NCI-H187 (cell line): ENCODE results near the gene CDK15.
"Not testable (repeated sequence)": the region's sequence is repeated elsewhere in the genome, so short reads cannot be mapped to it uniquely, and the experiment has no call there.

Experiments used
- DNase-seq, 2 experiments: peaks; one replicate each; lab custom pipeline; 2025; lab: John Stamatoyannopoulos, UW

The CDK15 gene

GRCh38 chr2:201830666-201831065, 24.3 kb downstream of the CDK15 start:
- DNase-seq, result no peak

GRCh38 chr2:201831469-201831868, 25.1 kb downstream of the CDK15 start:
- DNase-seq, result no peak

GRCh38 chr2:201833781-201834180, 27.4 kb downstream of the CDK15 start:
- DNase-seq, result no peak

- no peak for DNase-seq
Measured at GRCh38 chr2:201835066-201835465, 28.7 kb downstream of the CDK15 start.

- DNase-seq, result no peak
Measured at GRCh38 chr2:201837391-201837790, 31.1 kb downstream of the CDK15 start.

GRCh38 chr2:201837824-201838431, 31.6 kb downstream of the CDK15 start:
- DNase-seq, result no peak

- DNase-seq, result no peak
Measured at GRCh38 chr2:201839727-201840126, 33.4 kb downstream of the CDK15 start.

- DNase-seq, result no peak
Measured at GRCh38 chr2:201840726-201841125, 34.4 kb downstream of the CDK15 start.

- DNase-seq, result no peak
Measured at GRCh38 chr2:201842131-201842860, 36.0 kb downstream of the CDK15 start.

- DNase-seq, result not testable (repeated sequence)
Measured at GRCh38 chr2:201844922-201845321, 38.6 kb downstream of the CDK15 start.

- DNase-seq, result no peak
Measured at GRCh38 chr2:201847481-201847880, 41.1 kb downstream of the CDK15 start.

- DNase-seq, result no peak
Measured at GRCh38 chr2:201852462-201852861, 46.1 kb downstream of the CDK15 start.

- DNase-seq, result no peak
Measured at GRCh38 chr2:201852878-201853415, 46.6 kb downstream of the CDK15 start.

GRCh38 chr2:201854221-201854801, 48.0 kb downstream of the CDK15 start:
- no peak for DNase-seq

- DNase-seq, result no peak
Measured at GRCh38 chr2:201854841-201855240, 48.5 kb downstream of the CDK15 start.

- no peak for DNase-seq
Measured at GRCh38 chr2:201855356-201855755, 49.0 kb downstream of the CDK15 start.

GRCh38 chr2:201857326-201857725, 51.0 kb downstream of the CDK15 start:
- DNase-seq, result no peak

GRCh38 chr2:201858281-201859184, 52.2 kb downstream of the CDK15 start:
- no peak for DNase-seq

GRCh38 chr2:201859949-201860348, 53.6 kb downstream of the CDK15 start:
- DNase-seq, result no peak

- DNase-seq, result peak in 1 of 2 experiments; percentile 2
Measured at GRCh38 chr2:201860636-201861066, 54.3 kb downstream of the CDK15 start.

GRCh38 chr2:201862843-201863242, 56.5 kb downstream of the CDK15 start:
- no peak for DNase-seq
